AG10803 (cell line): ENCODE results near the gene PCBP3.
"Not testable (repeated sequence)": the region's sequence is repeated elsewhere in the genome, so short reads cannot be mapped to it uniquely, and the experiment has no call there.

Experiments
- DNase-seq: peaks from one replicate; pipeline ENCODE4 v3.0.0; 2010; ENCODE audit warnings: low read depth
- H3K4me3 ChIP-seq: 2 replicates; pipeline ENCODE4 v1.5.1; 2011; ENCODE audit warnings: mild to moderate bottlenecking, low read length, control low read depth
- TF ChIP-seq, protein P1 (sequence below): conservative IDR thresholded peaks from 2 replicates; pipeline ENCODE4 v1.5.1; 2011; ENCODE audit warnings: mild to moderate bottlenecking, low read length, control low read depth, inconsistent platforms

Gene PCBP3

DNA sequence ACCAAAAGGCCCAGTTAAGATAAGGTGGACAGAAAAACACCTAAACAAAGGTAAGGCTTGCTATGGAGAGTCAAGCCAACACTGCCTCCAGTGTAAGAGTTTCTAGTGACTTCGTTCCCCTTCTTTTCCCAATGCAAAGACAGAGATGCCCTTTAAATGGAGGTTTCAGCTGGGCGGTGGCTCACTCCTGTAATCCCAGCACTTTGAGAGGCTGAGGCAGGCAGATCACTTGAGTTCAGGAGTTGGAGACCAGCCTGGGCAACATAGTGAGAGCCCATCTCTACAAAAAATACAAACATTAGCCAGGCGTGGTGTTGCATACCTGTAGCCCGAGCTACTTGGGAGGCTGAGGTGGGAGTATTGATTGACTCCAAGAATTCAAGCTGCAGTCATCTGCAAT lies 314.0 kb downstream of the PCBP3 start:
- no peak for DNase-seq
- TF ChIP-seq, protein P1, sequence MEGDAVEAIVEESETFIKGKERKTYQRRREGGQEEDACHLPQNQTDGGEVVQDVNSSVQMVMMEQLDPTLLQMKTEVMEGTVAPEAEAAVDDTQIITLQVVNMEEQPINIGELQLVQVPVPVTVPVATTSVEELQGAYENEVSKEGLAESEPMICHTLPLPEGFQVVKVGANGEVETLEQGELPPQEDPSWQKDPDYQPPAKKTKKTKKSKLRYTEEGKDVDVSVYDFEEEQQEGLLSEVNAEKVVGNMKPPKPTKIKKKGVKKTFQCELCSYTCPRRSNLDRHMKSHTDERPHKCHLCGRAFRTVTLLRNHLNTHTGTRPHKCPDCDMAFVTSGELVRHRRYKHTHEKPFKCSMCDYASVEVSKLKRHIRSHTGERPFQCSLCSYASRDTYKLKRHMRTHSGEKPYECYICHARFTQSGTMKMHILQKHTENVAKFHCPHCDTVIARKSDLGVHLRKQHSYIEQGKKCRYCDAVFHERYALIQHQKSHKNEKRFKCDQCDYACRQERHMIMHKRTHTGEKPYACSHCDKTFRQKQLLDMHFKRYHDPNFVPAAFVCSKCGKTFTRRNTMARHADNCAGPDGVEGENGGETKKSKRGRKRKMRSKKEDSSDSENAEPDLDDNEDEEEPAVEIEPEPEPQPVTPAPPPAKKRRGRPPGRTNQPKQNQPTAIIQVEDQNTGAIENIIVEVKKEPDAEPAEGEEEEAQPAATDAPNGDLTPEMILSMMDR: no peak
- H3K4me3 ChIP-seq: no peak overlapping the region

DNA sequence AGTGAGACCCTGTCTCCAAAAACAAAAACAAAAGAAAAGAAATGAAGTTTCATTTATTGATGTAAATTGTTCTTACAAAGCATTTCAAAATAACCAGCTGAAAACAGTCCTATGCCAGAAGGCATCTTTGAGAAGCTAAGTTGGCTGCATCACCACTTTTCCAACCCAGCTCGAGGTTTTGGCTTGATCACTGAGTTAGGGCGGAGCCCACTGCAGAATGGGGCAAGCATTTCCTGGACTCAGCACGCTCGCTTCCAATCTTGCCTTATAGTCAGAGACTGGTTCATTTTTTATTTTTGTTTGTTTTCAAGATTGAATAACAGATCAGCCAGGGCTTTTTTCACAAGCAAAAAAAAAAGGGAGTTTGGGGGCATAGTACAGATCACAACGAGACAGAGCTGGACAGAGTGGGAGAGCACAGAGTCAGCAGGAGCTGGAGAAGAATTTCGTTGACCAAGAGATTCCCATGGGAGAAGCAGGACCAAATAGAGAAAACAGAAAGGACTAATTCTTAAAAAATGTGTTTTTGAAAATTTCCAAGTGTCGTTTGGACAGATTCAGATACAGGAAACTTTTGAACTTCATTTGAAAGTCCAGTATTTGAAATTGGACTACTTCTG lies 314.6 kb downstream of the PCBP3 start:
- TF ChIP-seq, protein P1: no peak
- DNase-seq: peak; percentile 91
- H3K4me3 ChIP-seq: peak overlapping the region; percentile 30

DNA sequence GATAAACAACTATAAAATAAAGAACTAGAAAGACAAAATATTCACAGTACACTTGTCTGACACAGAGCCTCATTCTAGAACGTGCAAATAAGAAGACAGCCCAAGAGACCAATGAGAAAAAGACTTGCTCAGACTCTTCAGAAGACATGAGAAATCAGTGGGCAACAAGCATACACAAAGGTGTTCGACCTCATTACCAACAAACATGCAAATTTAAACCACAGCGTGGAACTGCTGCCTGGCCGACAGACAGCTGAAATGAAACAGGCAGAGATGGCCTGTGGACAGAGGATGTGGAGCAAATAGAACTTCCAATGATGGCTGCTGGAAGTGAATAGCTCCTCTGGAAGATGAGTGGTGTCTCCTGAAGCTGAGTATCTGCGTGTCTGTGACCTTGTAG lies 315.7 kb downstream of the PCBP3 start:
- TF ChIP-seq, protein P1: no peak
- no peak for DNase-seq
- H3K4me3 ChIP-seq: no peak overlapping the region

DNA sequence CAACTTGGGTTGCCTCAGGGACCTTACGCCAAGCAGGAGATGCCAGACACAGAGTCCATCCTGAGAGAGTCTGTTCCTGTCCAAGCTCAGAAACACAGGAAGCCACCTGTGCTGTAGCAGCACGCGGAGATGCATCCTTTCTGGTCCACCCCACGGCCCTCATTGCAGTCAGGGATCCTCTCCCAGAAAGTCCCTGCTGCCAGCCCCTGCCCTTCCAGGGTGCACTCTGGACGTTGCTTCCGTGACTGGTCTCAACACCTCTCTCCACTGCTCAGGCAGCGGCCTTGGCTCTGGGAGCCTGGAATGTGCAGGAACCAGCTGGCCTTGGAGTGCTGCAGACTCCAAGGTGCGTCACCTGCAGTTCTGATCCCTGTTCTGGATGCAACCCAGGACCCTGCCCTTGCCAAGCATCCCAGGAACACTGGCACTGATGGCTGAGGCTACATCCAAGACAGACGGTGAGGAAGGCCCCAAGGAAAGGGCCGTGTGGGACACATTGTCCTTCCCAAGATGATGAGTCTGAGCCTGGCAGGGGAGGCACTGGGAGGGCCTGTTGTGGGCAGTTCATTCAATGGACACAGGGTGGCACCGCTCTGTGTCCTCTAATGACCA lies 316.4 kb downstream of the PCBP3 start:
- TF ChIP-seq, protein P1: no peak
- no peak for DNase-seq
- no peak overlapping the region for H3K4me3 ChIP-seq

DNA sequence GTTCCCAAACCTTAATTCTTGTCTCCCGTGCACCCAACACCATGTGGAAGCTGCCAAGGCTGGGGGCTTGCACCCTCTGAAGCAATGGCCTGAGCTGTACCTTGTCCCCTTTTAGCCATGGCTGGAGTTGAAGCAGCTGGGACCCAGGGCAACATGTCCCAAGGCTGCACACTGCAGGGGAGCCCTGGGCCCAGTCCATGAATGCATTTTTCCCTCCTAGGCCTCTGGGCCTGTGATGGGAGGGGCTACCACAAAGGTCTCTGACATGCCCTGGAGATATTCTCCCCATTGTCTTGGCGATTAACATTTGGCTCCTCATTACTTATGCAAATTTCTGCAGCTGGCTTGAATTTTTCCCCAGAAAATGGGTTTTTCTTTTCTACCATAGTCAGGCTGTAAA lies 317.9 kb downstream of the PCBP3 start:
- DNase-seq, H3K4me3 ChIP-seq: not testable (repeated sequence)

DNA sequence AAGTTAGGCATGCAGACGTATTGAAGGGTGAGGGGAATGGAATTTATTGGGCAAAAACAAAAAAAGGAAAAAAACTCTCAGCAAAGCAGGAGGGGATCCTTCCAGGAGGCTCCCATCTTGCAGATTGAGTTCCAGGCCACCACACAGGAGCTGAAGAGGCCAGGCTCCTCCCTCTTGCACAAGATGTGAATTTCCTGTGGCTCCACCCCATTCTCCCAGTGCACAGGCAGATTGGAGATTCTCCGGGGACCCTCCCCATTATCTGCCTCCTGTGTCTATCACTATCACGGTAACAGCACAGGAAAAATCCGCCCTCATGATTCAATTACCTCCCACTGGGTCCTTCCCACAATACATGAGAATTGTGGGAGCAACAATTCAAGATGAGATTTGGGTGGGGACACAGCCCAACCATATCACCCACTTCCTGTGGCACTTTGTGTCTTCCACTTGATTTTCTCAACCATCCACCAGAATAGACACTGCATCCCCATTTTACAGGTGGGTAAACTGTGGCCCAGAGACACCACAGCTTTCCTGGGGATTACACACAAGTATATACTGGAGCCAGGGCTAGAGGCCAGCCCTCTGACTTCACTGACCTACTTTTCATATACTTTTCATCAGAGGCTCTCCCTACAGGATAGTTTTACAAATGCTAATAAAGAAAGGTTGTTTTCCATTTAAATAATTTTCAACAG lies 319.2 kb downstream of the PCBP3 start:
- no peak for DNase-seq
- no peak overlapping the region for H3K4me3 ChIP-seq
- TF ChIP-seq, protein P1: no peak

DNA sequence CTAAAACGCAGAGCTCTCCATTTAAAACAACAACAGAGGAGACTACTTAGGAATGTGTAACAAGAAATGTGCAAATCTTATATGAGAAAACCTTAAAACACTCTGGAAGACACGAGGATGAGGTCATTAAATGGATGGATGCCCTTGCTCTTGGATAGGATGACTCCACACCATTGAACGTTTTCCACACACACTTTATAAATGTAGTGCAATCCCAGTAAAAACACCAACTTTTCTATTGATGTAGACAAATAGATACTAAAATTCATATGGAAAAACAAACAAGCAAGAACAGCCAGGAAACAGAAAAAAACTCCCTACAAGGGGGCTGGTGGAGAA lies 319.7 kb downstream of the PCBP3 start:
- no peak overlapping the region for H3K4me3 ChIP-seq
- DNase-seq: peak; percentile 48
- TF ChIP-seq, protein P1: no peak
